HepG2 (cell line): ENCODE results near the gene HSPA1B. TPM values are rescaled to one million over a fixed set of nuclear protein-coding genes. Genes with fewer than 3 reads are reported as not detected.

Source experiments
- CEBPB ChIP-seq: IDR thresholded peaks from 2 replicates; pipeline ENCODE4 v1.6.1; 2011; ENCODE audit warnings: low read depth, low read length, improper control_type of control experiment, borderline replicate concordance
- CHD2 ChIP-seq: IDR thresholded peaks from 2 replicates; pipeline ENCODE4 v1.6.1; 2011; ENCODE audit warnings: low read depth, low read length, improper control_type of control experiment
- FOSL1 ChIP-seq: sonication (generic); formaldehyde crosslinking; IDR thresholded peaks from 2 replicates; pipeline ENCODE4 v1.9.0; 2021; ENCODE audit warnings: missing genetic modification reagents, borderline replicate concordance
- KDM2A ChIP-seq: sonication (generic); formaldehyde crosslinking; IDR thresholded peaks from 2 replicates; pipeline ENCODE4 v1.4.0; 2020; ENCODE audit warnings: low read depth, missing genetic modification reagents, borderline replicate concordance
- KDM5B ChIP-seq: sonication (generic); formaldehyde crosslinking; IDR thresholded peaks from 2 replicates; pipeline ENCODE4 v1.4.0; 2020; ENCODE audit warnings: missing genetic modification reagents, mild to moderate bottlenecking, borderline replicate concordance
- MED8 ChIP-seq: sonication (generic); formaldehyde crosslinking; IDR thresholded peaks from 2 replicates; pipeline ENCODE4 v1.8.1; 2023; ENCODE audit warnings: mild to moderate bottlenecking, missing genetic modification reagents; ENCODE audit not compliant: insufficient replicate concordance
- MLLT10 ChIP-seq: sonication (generic); formaldehyde crosslinking; IDR thresholded peaks from 2 replicates; pipeline ENCODE4 v1.4.0; 2020; ENCODE audit warnings: missing genetic modification reagents
- RXRB ChIP-seq: IDR thresholded peaks from 2 replicates; pipeline ENCODE4 v1.6.1; 2016; ENCODE audit warnings: borderline replicate concordance, missing genetic modification reagents, missing compliant biosample characterization
- SKI ChIP-seq: fragments of 450-650 bp; IDR thresholded peaks from one replicate; pipeline ENCODE4 v1.6.1; 2018; ENCODE audit warnings: mild to moderate bottlenecking; ENCODE audit not compliant: partially characterized antibody
- TAF1 ChIP-seq: sonication (generic); formaldehyde crosslinking; IDR thresholded peaks from 2 replicates; pipeline ENCODE4 v1.4.0; 2020; ENCODE audit warnings: missing genetic modification reagents
- TGIF2 ChIP-seq: IDR thresholded peaks from 2 replicates; pipeline ENCODE4 v1.6.1; 2016; ENCODE audit warnings: control low read depth, missing compliant biosample characterization
- USF2 ChIP-seq, 2 experiments: sonication (generic) in 1 of 2; formaldehyde crosslinking in 1 of 2; IDR thresholded peaks; 2 replicates each; pipeline versions ENCODE4 v1.5.1 to v1.6.1; 2011 to 2020; ENCODE audit warnings: borderline replicate concordance in 1 of 2, low read depth in 1 of 2, low read length in 1 of 2, mild to moderate bottlenecking in 1 of 2, missing genetic modification reagents in 1 of 2, moderate library complexity in 1 of 2
- ZMYM4 ChIP-seq: sonication (generic); formaldehyde crosslinking; IDR thresholded peaks from 2 replicates; pipeline ENCODE4 v1.8.1; 2023; ENCODE audit warnings: mild to moderate bottlenecking, missing genetic modification reagents
- ZNF274 ChIP-seq: sonication (generic); formaldehyde crosslinking; IDR thresholded peaks from 2 replicates; pipeline ENCODE4 v1.5.1; 2020; ENCODE audit warnings: mild to moderate bottlenecking, missing genetic modification reagents
- ZNF460 ChIP-seq: sonication (generic); formaldehyde crosslinking; IDR thresholded peaks from 2 replicates; pipeline ENCODE4 v1.5.1; 2020; ENCODE audit warnings: missing genetic modification reagents, mild to moderate bottlenecking, borderline replicate concordance
- ZNF556 ChIP-seq: sonication (generic); formaldehyde crosslinking; IDR thresholded peaks from 2 replicates; pipeline ENCODE4 v1.4.0; 2020; ENCODE audit warnings: mild to moderate bottlenecking, missing genetic modification reagents, borderline replicate concordance
- ZNF558 ChIP-seq: sonication (generic); formaldehyde crosslinking; IDR thresholded peaks from 2 replicates; pipeline ENCODE4 v1.9.0; 2022; ENCODE audit warnings: mild to moderate bottlenecking, missing genetic modification reagents, borderline replicate concordance
- ZNF737 ChIP-seq: sonication (generic); formaldehyde crosslinking; IDR thresholded peaks from 2 replicates; pipeline ENCODE4 v1.5.0; 2020; ENCODE audit warnings: missing genetic modification reagents, mild to moderate bottlenecking, borderline replicate concordance
- ZSCAN21 ChIP-seq: sonication (generic); formaldehyde crosslinking; IDR thresholded peaks from 2 replicates; pipeline ENCODE4 v1.8.0; 2022; ENCODE audit warnings: mild to moderate bottlenecking, missing genetic modification reagents, moderate library complexity, borderline replicate concordance
- polyA plus RNA-seq, 8 experiments: library from polyadenylated mRNA; depleted of rRNA in 3 of 8; stranded (reverse) in 7 of 8; unstranded in 1 of 8; fragments of >200 nt; fragmentation: Illumina TruSeq in 4 of 8; extraction: Trizol in 4 of 8; gene quantifications; 2 replicates each; pipeline versions ENCODE4 v1.2.1 to v1.2.3, GENCODE V29; 2011 to 2016; ENCODE audit warnings: low read depth in 4 of 8, missing spikeins in 1 of 8, mixed read lengths in 1 of 8; ENCODE audit not compliant: insufficient read depth in 1 of 8
- total RNA-seq, 5 experiments: library from RNA; depleted of rRNA; stranded (reverse); fragments of >200 nt; fragmentation: Illumina TruSeq; extraction: Trizol; gene quantifications; 2 replicates each; pipeline ENCODE4 v1.2.3, GENCODE V29; 2016; ENCODE audit warnings: low read depth in 1 of 5
- TF ChIP-seq, protein P1 (sequence below): sonication (generic); formaldehyde crosslinking; IDR thresholded peaks from 2 replicates; pipeline ENCODE4 v1.5.0; 2020; ENCODE audit warnings: mild to moderate bottlenecking, missing genetic modification reagents, borderline replicate concordance
- TF ChIP-seq, protein P2 (sequence below): sonication (generic); formaldehyde crosslinking; IDR thresholded peaks from 2 replicates; pipeline ENCODE4 v1.5.0; 2020; ENCODE audit warnings: mild to moderate bottlenecking, low read depth, missing genetic modification reagents, borderline replicate concordance

Gene HSPA1B
- total and polyA plus RNA-seq, 2 of the 13 experiments (the other 11 are each of a cell fraction or from before 2014, with no cell fraction given), result 26.0 to 186 TPM

DNA sequence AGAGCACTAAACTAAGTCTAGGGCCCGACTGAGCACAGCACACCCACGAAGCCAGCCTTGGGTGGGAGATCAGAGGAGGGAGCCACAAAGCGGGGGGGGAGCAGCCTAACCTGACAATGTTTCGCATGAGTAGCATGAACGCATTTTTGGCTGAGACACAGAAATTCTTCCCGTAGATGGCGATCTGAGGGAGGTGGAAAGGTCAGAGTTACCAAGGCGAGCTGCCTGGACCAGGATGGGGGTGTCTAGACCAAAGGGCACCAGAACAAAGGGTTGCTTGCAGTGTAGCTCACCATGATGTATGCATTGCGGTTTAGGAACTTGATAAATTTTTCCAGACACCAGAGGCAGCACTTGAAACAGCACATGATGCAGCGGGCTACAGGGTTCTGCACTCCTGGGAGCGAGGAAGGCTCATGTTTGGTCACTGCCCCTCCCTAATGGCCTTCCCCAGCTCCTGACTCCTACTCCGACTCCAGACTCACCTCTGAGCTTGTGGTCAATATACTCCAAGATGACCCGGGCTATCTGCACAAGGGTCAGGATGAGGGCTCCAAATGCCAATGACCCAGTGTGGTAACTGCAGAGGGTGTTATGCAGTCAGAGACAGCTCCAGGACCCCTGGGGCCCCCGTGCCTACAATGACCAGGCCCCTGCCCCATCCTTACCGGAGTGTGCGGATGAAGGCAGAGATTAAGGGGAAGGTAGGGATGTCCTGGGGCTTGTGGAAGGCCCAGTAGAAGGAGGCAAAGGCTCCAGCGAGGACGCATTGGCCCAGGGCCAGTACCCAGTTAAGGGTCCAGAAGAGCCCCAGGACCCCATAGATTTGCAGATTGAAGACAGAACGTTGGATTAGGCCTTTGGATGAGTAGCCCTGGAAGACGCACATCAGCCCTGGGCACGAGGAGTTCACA, 37.9 kb downstream of the HSPA1B start (continued):
- TF ChIP-seq, protein P1, sequence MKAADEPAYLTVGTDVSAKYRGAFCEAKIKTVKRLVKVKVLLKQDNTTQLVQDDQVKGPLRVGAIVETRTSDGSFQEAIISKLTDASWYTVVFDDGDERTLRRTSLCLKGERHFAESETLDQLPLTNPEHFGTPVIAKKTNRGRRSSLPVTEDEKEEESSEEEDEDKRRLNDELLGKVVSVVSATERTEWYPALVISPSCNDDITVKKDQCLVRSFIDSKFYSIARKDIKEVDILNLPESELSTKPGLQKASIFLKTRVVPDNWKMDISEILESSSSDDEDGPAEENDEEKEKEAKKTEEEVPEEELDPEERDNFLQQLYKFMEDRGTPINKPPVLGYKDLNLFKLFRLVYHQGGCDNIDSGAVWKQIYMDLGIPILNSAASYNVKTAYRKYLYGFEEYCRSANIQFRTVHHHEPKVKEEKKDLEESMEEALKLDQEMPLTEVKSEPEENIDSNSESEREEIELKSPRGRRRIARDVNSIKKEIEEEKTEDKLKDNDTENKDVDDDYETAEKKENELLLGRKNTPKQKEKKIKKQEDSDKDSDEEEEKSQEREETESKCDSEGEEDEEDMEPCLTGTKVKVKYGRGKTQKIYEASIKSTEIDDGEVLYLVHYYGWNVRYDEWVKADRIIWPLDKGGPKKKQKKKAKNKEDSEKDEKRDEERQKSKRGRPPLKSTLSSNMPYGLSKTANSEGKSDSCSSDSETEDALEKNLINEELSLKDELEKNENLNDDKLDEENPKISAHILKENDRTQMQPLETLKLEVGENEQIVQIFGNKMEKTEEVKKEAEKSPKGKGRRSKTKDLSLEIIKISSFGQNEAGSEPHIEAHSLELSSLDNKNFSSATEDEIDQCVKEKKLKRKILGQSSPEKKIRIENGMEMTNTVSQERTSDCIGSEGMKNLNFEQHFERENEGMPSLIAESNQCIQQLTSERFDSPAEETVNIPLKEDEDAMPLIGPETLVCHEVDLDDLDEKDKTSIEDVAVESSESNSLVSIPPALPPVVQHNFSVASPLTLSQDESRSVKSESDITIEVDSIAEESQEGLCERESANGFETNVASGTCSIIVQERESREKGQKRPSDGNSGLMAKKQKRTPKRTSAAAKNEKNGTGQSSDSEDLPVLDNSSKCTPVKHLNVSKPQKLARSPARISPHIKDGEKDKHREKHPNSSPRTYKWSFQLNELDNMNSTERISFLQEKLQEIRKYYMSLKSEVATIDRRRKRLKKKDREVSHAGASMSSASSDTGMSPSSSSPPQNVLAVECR (CRISPR knock-in tag), result peak; percentile 79; the same call in 1 of the 2 replicates
- TF ChIP-seq ZNF460 (CRISPR knock-in tag) (no peak; the same call in 1 of the 2 replicates), ZSCAN21 (CRISPR knock-in tag) (no peak), ZNF556 (CRISPR knock-in tag) (0 out of 2 replicates have a peak, but pooled peaks have one; percentile 11), CHD2 (0 out of 2 replicates have a peak, but pooled peaks have one; percentile 35), CEBPB (no peak), RXRB (peak; percentile 99), USF2 (IDR thresholded peaks at IDR 0.05; ENCODE audit: low read depth, low read length) (peak; percentile 54), USF2 (CRISPR knock-in tag; IDR thresholded peaks at IDR 0.05; ENCODE audit: borderline replicate concordance) (0 out of 2 replicates have a peak, but pooled peaks have one; percentile 62), KDM2A (CRISPR knock-in tag) (peak; percentile 67), KDM5B (CRISPR knock-in tag) (no peak), ZNF737 (CRISPR knock-in tag) (peak; percentile 25; the same call in 1 of the 2 replicates), ZMYM4 (CRISPR knock-in tag) (peak; percentile 71; the same call in 1 of the 2 replicates), MED8 (CRISPR knock-in tag) (no peak), ZNF558 (peak; percentile 42; the same call in 1 of the 2 replicates), TGIF2 (CRISPR knock-in tag) (peak; percentile 68; the same call in 1 of the 2 replicates), ZNF274 (no peak), FOSL1 (CRISPR knock-in tag) (no peak), TAF1 (CRISPR knock-in tag) (peak; percentile 50; the same call in 1 of the 2 replicates), MLLT10 (CRISPR knock-in tag) (no peak), SKI (peak; percentile 96)
- TF ChIP-seq, protein P2, sequence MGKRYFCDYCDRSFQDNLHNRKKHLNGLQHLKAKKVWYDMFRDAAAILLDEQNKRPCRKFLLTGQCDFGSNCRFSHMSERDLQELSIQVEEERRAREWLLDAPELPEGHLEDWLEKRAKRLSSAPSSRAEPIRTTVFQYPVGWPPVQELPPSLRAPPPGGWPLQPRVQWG (CRISPR knock-in tag), result no peak
